ENCODE results near the gene HLCS. TPM values are rescaled to one million over a fixed set of nuclear protein-coding genes. Genes with fewer than 3 reads are reported as not detected.

Gene HLCS
- total and polyA plus RNA-seq, 8 donors, result 15.9 to 25.3 (median 16.7) TPM

GRCh38 chr21:36909901-36910561 is 56.4 kb downstream of the HLCS start:
- Histone ChIP-seq H3K27me3 (no peaks in the 10 kb centered on the region), H3K4me1 (peaks cover 4 to 8% of the 10 kb centered on the region in 2 donors), H3K4me3 (no peak overlapping the region), H3K27ac (peak overlapping the region in 1 of 2 donors; percentile 51), H3K9me3 (no peaks in the 10 kb centered on the region), H3K36me3 (no peaks in the 10 kb centered on the region)
- no peak for TF ChIP-seq CTCF (IDR thresholded peaks at IDR 0.05)
- peak; percentile 86 for ATAC-seq
- intact Hi-C loops (cut with DNase I), result no loop called here
- peak in 2 of 4 donors; percentile 65 for DNase-seq

GRCh38 chr21:36909423-36909822 is 57.0 kb downstream of the HLCS start:
- Histone ChIP-seq H3K27me3 (no peaks in the 10 kb centered on the region), H3K9me3 (no peaks in the 10 kb centered on the region), H3K4me1 (peaks cover 4 to 8% of the 10 kb centered on the region in 2 donors), H3K4me3 (no peak overlapping the region), H3K27ac (peak overlapping the region in 1 of 2 donors; percentile 51), H3K36me3 (no peaks in the 10 kb centered on the region)
- DNase-seq (no peak), ATAC-seq (peak; percentile 8)
- intact Hi-C loops (cut with DNase I), result no loop called here
- no peak for TF ChIP-seq CTCF (IDR thresholded peaks at IDR 0.05)

- intact Hi-C loops (cut with DNase I), result no loop called here
- no peak overlapping the region for H3K27ac ChIP-seq
- no peak overlapping the region for H3K4me3 ChIP-seq
- H3K9me3 ChIP-seq, result no peaks in the 10 kb centered on the region
- no peak for ATAC-seq
- H3K36me3 ChIP-seq, result no peaks in the 10 kb centered on the region
- H3K4me1 ChIP-seq, result peaks cover 4 to 8% of the 10 kb centered on the region in 2 donors
- H3K27me3 ChIP-seq, result no peaks in the 10 kb centered on the region
- no peak for TF ChIP-seq CTCF (IDR thresholded peaks at IDR 0.05)
- no peak for DNase-seq
These were observed 58.1 kb downstream of the HLCS start for GRCh38 chr21:36908260-36908908.

GRCh38 chr21:36904093-36904666 is 62.3 kb downstream of the HLCS start:
- Histone ChIP-seq H3K4me1 (no peaks in the 10 kb centered on the region), H3K27ac (no peak overlapping the region), H3K4me3 (no peak overlapping the region), H3K27me3 (no peaks in the 10 kb centered on the region), H3K36me3 (no peaks in the 10 kb centered on the region), H3K9me3 (no peaks in the 10 kb centered on the region)
- ATAC-seq (no peak), DNase-seq (no peak)
- no peak for TF ChIP-seq CTCF (IDR thresholded peaks at IDR 0.05)
- intact Hi-C loops (cut with DNase I), result no loop called here

GRCh38 chr21:36902793-36903192 is 63.7 kb downstream of the HLCS start:
- DNase-seq, result no peak
- H3K4me1 ChIP-seq, result no peaks in the 10 kb centered on the region
- no peaks in the 10 kb centered on the region for H3K9me3 ChIP-seq
- TF ChIP-seq CTCF (IDR thresholded peaks at IDR 0.05), result no peak
- ATAC-seq, result no peak
- no peak overlapping the region for H3K4me3 ChIP-seq
- H3K27ac ChIP-seq, result no peak overlapping the region
- intact Hi-C loops (cut with DNase I), result no loop called here
- no peaks in the 10 kb centered on the region for H3K36me3 ChIP-seq
- H3K27me3 ChIP-seq, result no peaks in the 10 kb centered on the region
